C4-2B (cell line): ENCODE measurements around the gene SLC44A5.
"Not testable (repeated sequence)": the region's sequence is repeated elsewhere in the genome, so short reads cannot be mapped to it uniquely, and the experiment has no call there.

Source experiments
- CTCF ChIP-seq: fragments of 450-650 bp; conservative IDR thresholded peaks from 2 replicates; pipeline ENCODE4 v1.5.1; 2017; ENCODE audit warnings: mild to moderate bottlenecking
- ZFX ChIP-seq: fragments of 450-650 bp; IDR thresholded peaks from 2 replicates; pipeline ENCODE4 v1.6.1; 2017

GRCh38 chr1:75375476-75376447, 235.2 kb downstream of the SLC44A5 start:
- not testable (repeated sequence) for TF ChIP-seq CTCF, ZFX
